Keratinocyte (primary cell): Measurements from ENCODE around the gene PRR29.

Source experiments
- EZH2 ChIP-seq: IDR thresholded peaks from one replicate; pipeline ENCODE4 v1.6.1; 2012; ENCODE audit warnings: inconsistent platforms, mild to moderate bottlenecking, low read length, moderate library complexity
- TF ChIP-seq, protein P1 (sequence below), 3 experiments: IDR thresholded peaks in 1 of 3; conservative IDR thresholded peaks in 1 of 3; optimal IDR thresholded peaks in 1 of 3; 2 replicates in 2 of 3; 3 replicates in 1 of 3; pipeline versions ENCODE3 to v1.5.1; 2011; ENCODE audit warnings: low read length in 3 of 3, mild to moderate bottlenecking in 3 of 3, moderate library complexity in 2 of 3, control low read depth in 1 of 3, inconsistent platforms in 1 of 3; ENCODE audit not compliant: insufficient read depth in 2 of 3; ENCODE audit errors: extremely low read depth in 1 of 3

DNA sequence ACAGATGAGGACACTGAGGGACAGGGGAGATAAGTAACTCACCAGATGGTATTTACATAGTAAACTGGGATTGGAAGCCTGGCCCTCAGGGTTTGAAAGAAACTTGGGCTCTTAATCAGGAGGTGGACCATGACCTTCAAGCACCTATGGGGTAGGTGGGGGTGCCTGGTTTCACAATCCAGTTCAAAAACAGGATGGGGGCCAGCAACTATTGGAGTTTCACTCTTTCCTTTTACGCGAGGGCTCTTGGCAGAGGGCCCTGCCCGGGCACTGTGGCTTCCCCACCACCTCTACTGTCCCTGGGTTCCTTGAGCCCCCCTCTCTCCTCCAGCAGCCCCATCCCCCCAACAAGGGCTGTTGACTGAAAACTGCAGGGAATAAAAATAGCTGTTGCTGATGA lies 11.3 kb upstream of the PRR29 start:
- TF ChIP-seq, protein P1, sequence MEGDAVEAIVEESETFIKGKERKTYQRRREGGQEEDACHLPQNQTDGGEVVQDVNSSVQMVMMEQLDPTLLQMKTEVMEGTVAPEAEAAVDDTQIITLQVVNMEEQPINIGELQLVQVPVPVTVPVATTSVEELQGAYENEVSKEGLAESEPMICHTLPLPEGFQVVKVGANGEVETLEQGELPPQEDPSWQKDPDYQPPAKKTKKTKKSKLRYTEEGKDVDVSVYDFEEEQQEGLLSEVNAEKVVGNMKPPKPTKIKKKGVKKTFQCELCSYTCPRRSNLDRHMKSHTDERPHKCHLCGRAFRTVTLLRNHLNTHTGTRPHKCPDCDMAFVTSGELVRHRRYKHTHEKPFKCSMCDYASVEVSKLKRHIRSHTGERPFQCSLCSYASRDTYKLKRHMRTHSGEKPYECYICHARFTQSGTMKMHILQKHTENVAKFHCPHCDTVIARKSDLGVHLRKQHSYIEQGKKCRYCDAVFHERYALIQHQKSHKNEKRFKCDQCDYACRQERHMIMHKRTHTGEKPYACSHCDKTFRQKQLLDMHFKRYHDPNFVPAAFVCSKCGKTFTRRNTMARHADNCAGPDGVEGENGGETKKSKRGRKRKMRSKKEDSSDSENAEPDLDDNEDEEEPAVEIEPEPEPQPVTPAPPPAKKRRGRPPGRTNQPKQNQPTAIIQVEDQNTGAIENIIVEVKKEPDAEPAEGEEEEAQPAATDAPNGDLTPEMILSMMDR (optimal IDR thresholded peaks at IDR 0.05 in 1 of 3, IDR thresholded peaks at IDR 0.05 in 1 of 3, conservative IDR thresholded peaks at IDR 0.05 in 1 of 3; ENCODE audit: extremely low read depth in 1 of 3, insufficient read depth in 2 of 3, low read length in 3 of 3), result no peak
- TF ChIP-seq EZH2, result no peak
